Measurements from ENCODE around the gene REX1BD.
A peak's percentile ranks its signal among the peaks of the same experiment; 100 is the strongest.

REX1BD gene

GRCh38 chr19:18541992-18542940, 46.3 kb upstream of the REX1BD start:
- DNase-seq (ENCODE audit: low read depth in 1 of 2, low spot score in 1 of 2): no peak
- H3K4me3 ChIP-seq (replicated peaks; ENCODE audit: insufficient read depth, low read length): peak overlapping the region; percentile 84
- TF ChIP-seq POLR2AphosphoS5 (IDR thresholded peaks at IDR 0.05; ENCODE audit: low read depth) (no peak), CTCF (IDR thresholded peaks at IDR 0.05; ENCODE audit: insufficient read depth, low read length) (no peak), SPI1 (IDR thresholded peaks at IDR 0.05; ENCODE audit: borderline replicate concordance, low read depth) (no peak), GABPA (IDR thresholded peaks at IDR 0.05; ENCODE audit: low read depth) (no peak), REST (IDR thresholded peaks at IDR 0.05; ENCODE audit: insufficient replicate concordance, low read depth) (no peak)
- no peaks in the 10 kb centered on the region for H3K27me3 ChIP-seq (ENCODE audit: insufficient read depth, poor library complexity, severe bottlenecking)
- H3K27ac ChIP-seq (replicated peaks): peak overlapping the region; percentile 1; the same call in 1 of the 2 replicates

GRCh38 chr19:18542941-18543813, 45.4 kb upstream of the REX1BD start, which contains the start of gene FKBP8:
FKBP8 (minus strand) TSS chr19:18543573; CDS start chr19:18541970, 1,603 bp downstream.
- peak in 1 of 2 experiments; percentile 93 for DNase-seq (ENCODE audit: low read depth in 1 of 2, low spot score in 1 of 2)
- peak within 1 kb of the TSS; percentile 66 for H3K27ac ChIP-seq (replicated peaks)

More at GRCh38 chr19:18542941-18543813, 45.4 kb upstream of the REX1BD start, which contains the start of gene FKBP8:
- Histone ChIP-seq H3K27me3 (ENCODE audit: insufficient read depth, poor library complexity, severe bottlenecking) (no peaks in the 10 kb centered on the region), H3K4me3 (replicated peaks; ENCODE audit: insufficient read depth, low read length) (peak within 1 kb of the TSS; percentile 84)
- TF ChIP-seq SPI1 (IDR thresholded peaks at IDR 0.05; ENCODE audit: borderline replicate concordance, low read depth) (no peak), POLR2AphosphoS5 (IDR thresholded peaks at IDR 0.05; ENCODE audit: low read depth) (no peak), GABPA (IDR thresholded peaks at IDR 0.05; ENCODE audit: low read depth) (no peak), REST (IDR thresholded peaks at IDR 0.05; ENCODE audit: insufficient replicate concordance, low read depth) (no peak), CTCF (IDR thresholded peaks at IDR 0.05; ENCODE audit: insufficient read depth, low read length) (no peak)

Measured in HL-60 (cell line).